Measurements from ENCODE around the gene TAF6L. TPM values are rescaled to one million over a fixed set of nuclear protein-coding genes. Genes with fewer than 3 reads are reported as not detected.

The TAF6L gene
- total RNA-seq, 1 experiment from 2014 or later = 42.1 TPM

DNA sequence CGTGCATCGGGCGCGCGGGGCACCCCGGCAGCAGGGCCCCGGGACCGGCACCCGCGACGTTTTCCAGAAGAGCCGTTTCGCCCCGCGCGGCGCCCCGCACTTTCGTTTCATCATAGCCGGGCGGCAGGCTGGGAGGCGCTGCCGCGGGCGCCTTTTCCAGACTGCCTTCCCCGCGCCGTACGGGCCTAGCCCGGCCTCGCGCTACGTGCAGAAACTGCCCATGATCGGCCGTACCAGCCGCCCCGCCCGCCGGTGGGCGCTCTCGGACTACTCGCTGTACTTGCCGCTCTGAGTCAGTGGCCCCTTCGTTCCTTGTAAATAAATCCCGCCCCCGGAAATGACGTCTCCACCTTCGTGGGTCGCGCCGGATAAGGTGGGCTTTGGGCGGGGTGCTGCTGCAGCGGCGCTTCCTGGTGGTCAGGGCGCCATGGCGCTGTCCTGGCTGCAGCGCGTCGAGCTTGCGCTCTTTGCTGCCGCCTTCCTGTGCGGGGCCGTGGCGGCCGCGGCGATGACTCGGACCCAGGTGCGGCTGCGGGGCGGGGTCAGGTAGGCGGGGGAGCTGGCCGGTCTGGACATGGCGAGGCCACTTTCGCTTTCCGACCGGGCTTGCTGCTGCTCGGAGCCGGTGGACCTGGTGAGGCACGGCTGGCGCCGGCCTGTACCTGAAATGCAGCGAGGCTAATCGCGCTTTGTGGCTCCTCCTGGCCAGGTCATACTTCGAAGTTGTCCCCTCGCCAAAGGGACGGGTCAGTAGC is 16.0 kb downstream of the TAF6L start, which contains the start of gene TMEM179B (continued):
- TF ChIP-seq, protein P1, sequence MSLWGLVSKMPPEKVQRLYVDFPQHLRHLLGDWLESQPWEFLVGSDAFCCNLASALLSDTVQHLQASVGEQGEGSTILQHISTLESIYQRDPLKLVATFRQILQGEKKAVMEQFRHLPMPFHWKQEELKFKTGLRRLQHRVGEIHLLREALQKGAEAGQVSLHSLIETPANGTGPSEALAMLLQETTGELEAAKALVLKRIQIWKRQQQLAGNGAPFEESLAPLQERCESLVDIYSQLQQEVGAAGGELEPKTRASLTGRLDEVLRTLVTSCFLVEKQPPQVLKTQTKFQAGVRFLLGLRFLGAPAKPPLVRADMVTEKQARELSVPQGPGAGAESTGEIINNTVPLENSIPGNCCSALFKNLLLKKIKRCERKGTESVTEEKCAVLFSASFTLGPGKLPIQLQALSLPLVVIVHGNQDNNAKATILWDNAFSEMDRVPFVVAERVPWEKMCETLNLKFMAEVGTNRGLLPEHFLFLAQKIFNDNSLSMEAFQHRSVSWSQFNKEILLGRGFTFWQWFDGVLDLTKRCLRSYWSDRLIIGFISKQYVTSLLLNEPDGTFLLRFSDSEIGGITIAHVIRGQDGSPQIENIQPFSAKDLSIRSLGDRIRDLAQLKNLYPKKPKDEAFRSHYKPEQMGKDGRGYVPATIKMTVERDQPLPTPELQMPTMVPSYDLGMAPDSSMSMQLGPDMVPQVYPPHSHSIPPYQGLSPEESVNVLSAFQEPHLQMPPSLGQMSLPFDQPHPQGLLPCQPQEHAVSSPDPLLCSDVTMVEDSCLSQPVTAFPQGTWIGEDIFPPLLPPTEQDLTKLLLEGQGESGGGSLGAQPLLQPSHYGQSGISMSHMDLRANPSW (CRISPR knock-in tag; conservative IDR thresholded peaks at IDR 0.05; ENCODE audit: low read depth) = 0 out of 2 replicates have a peak, but pooled peaks have one; percentile 67
- TF ChIP-seq, protein P2, sequence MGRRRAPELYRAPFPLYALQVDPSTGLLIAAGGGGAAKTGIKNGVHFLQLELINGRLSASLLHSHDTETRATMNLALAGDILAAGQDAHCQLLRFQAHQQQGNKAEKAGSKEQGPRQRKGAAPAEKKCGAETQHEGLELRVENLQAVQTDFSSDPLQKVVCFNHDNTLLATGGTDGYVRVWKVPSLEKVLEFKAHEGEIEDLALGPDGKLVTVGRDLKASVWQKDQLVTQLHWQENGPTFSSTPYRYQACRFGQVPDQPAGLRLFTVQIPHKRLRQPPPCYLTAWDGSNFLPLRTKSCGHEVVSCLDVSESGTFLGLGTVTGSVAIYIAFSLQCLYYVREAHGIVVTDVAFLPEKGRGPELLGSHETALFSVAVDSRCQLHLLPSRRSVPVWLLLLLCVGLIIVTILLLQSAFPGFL (CRISPR knock-in tag; IDR thresholded peaks at IDR 0.05; ENCODE audit: borderline replicate concordance) = no peak
- TF ChIP-seq MXD4 (CRISPR knock-in tag; IDR thresholded peaks at IDR 0.05; ENCODE audit: borderline replicate concordance) (no peak), NFYB (CRISPR knock-in tag; conservative IDR thresholded peaks at IDR 0.05; ENCODE audit: low read depth) (0 out of 2 replicates have a peak, but pooled peaks have one; percentile 15), ZNF416 (CRISPR knock-in tag; IDR thresholded peaks at IDR 0.05) (peak; percentile 59; the same call in 1 of the 2 replicates), TCF7 (CRISPR knock-in tag; IDR thresholded peaks at IDR 0.05; ENCODE audit: low read depth) (peak; percentile 23; the same call in 1 of the 2 replicates), ZNF219 (CRISPR knock-in tag; IDR thresholded peaks at IDR 0.05; ENCODE audit: borderline replicate concordance) (no peak), NFATC4 (CRISPR knock-in tag; IDR thresholded peaks at IDR 0.05) (0 out of 2 replicates have a peak, but pooled peaks have one; percentile 37), SMAD4 (CRISPR knock-in tag; IDR thresholded peaks at IDR 0.05) (no peak), TEAD1 (CRISPR knock-in tag; IDR thresholded peaks at IDR 0.05) (peak; percentile 93), IRF2 (CRISPR knock-in tag; IDR thresholded peaks at IDR 0.05; ENCODE audit: borderline replicate concordance, low read depth) (peak; percentile 80; the same call in 1 of the 2 replicates), ZNF317 (CRISPR knock-in tag; IDR thresholded peaks at IDR 0.05; ENCODE audit: borderline replicate concordance, low read depth) (peak; percentile 60; the same call in 1 of the 2 replicates), GRHL2 (CRISPR knock-in tag; IDR thresholded peaks at IDR 0.05; ENCODE audit: insufficient replicate concordance, severe bottlenecking) (no peak)
- TF ChIP-seq, protein P3, sequence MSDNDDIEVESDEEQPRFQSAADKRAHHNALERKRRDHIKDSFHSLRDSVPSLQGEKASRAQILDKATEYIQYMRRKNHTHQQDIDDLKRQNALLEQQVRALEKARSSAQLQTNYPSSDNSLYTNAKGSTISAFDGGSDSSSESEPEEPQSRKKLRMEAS (CRISPR knock-in tag; IDR thresholded peaks at IDR 0.05) = peak; percentile 89
- TF ChIP-seq, protein P4, sequence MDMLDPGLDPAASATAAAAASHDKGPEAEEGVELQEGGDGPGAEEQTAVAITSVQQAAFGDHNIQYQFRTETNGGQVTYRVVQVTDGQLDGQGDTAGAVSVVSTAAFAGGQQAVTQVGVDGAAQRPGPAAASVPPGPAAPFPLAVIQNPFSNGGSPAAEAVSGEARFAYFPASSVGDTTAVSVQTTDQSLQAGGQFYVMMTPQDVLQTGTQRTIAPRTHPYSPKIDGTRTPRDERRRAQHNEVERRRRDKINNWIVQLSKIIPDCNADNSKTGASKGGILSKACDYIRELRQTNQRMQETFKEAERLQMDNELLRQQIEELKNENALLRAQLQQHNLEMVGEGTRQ (CRISPR knock-in tag; IDR thresholded peaks at IDR 0.05) = peak; percentile 66
- TF ChIP-seq, protein P5, sequence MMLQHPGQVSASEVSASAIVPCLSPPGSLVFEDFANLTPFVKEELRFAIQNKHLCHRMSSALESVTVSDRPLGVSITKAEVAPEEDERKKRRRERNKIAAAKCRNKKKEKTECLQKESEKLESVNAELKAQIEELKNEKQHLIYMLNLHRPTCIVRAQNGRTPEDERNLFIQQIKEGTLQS (CRISPR knock-in tag; conservative IDR thresholded peaks at IDR 0.05) = no peak
- TF ChIP-seq, protein P6, sequence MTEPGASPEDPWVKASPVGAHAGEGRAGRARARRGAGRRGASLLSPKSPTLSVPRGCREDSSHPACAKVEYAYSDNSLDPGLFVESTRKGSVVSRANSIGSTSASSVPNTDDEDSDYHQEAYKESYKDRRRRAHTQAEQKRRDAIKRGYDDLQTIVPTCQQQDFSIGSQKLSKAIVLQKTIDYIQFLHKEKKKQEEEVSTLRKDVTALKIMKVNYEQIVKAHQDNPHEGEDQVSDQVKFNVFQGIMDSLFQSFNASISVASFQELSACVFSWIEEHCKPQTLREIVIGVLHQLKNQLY (CRISPR knock-in tag; IDR thresholded peaks at IDR 0.05) = peak; percentile 89; the same call in 1 of the 2 replicates

DNA sequence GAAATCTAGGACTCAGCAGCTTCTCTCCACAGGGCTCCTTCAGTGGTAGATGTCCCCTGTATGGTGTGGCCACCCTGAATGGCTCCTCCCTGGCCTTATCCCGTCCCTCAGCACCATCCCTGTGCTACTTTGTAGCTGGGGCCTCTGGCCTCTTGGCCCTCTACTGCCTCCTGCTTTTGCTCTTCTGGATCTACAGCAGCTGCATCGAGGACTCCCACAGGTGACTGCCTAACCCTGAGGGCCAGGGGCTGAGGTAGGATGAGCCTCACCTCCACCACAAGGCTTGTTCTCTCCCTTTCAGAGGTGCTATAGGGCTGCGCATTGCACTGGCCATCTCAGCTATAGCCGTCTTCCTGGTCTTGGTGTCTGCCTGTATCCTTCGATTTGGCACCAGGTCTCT is 17.8 kb downstream of the TAF6L start:
- ATAC-seq = peak; percentile 1; the same call in 1 of the 2 replicates
- Mint-ChIP-seq H3K4me1 (peaks cover 37% of the 10 kb centered on the region), H3K9me3 (no peaks in the 10 kb centered on the region), H3K4me3 (peak overlapping the region; percentile 91), H3K27me3 (ENCODE audit: low read depth) (no peaks in the 10 kb centered on the region; the same call in 1 of the 2 replicates), H3K27ac (peak overlapping the region; percentile 94), H3K36me3 (peaks cover 28% of the 10 kb centered on the region)
- CTCF ChIA-PET = interaction anchor here (0.6 to 4.6 kb wide), 7 partner anchors 19 to 231 kb away, joined by 3 to 44 read pairs (median 4); partner anchors contain the start of genes HNRNPUL2, STX5, TEX54 and TTC9C
- POLR2A ChIA-PET = interaction anchor here (0.5 to 1.4 kb wide), 4 partner anchors 9 to 81 kb away, joined by 3 to 5 read pairs (median 4); partner anchors contain the start of gene GNG3
- no peak for DNase-seq (ENCODE audit: low spot score)
- TF ChIP-seq ESRRA (CRISPR knock-in tag; IDR thresholded peaks at IDR 0.05; ENCODE audit: borderline replicate concordance) = no peak
- no peak for TF ChIP-seq SMAD3 (CRISPR knock-in tag; IDR thresholded peaks at IDR 0.05; ENCODE audit: borderline replicate concordance)
- TF ChIP-seq, protein P7, sequence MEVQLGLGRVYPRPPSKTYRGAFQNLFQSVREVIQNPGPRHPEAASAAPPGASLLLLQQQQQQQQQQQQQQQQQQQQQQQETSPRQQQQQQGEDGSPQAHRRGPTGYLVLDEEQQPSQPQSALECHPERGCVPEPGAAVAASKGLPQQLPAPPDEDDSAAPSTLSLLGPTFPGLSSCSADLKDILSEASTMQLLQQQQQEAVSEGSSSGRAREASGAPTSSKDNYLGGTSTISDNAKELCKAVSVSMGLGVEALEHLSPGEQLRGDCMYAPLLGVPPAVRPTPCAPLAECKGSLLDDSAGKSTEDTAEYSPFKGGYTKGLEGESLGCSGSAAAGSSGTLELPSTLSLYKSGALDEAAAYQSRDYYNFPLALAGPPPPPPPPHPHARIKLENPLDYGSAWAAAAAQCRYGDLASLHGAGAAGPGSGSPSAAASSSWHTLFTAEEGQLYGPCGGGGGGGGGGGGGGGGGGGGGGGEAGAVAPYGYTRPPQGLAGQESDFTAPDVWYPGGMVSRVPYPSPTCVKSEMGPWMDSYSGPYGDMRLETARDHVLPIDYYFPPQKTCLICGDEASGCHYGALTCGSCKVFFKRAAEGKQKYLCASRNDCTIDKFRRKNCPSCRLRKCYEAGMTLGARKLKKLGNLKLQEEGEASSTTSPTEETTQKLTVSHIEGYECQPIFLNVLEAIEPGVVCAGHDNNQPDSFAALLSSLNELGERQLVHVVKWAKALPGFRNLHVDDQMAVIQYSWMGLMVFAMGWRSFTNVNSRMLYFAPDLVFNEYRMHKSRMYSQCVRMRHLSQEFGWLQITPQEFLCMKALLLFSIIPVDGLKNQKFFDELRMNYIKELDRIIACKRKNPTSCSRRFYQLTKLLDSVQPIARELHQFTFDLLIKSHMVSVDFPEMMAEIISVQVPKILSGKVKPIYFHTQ (CRISPR knock-in tag; IDR thresholded peaks at IDR 0.05) = no peak
- TF ChIP-seq, protein P8, sequence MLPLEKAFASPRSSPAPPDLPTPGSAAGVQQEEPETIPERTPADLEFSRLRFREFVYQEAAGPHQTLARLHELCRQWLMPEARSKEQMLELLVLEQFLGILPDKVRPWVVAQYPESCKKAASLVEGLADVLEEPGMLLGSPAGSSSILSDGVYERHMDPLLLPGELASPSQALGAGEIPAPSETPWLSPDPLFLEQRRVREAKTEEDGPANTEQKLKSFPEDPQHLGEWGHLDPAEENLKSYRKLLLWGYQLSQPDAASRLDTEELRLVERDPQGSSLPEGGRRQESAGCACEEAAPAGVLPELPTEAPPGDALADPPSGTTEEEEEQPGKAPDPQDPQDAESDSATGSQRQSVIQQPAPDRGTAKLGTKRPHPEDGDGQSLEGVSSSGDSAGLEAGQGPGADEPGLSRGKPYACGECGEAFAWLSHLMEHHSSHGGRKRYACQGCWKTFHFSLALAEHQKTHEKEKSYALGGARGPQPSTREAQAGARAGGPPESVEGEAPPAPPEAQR (CRISPR knock-in tag; IDR thresholded peaks at IDR 0.05) = no peak
- TF ChIP-seq, protein P9, sequence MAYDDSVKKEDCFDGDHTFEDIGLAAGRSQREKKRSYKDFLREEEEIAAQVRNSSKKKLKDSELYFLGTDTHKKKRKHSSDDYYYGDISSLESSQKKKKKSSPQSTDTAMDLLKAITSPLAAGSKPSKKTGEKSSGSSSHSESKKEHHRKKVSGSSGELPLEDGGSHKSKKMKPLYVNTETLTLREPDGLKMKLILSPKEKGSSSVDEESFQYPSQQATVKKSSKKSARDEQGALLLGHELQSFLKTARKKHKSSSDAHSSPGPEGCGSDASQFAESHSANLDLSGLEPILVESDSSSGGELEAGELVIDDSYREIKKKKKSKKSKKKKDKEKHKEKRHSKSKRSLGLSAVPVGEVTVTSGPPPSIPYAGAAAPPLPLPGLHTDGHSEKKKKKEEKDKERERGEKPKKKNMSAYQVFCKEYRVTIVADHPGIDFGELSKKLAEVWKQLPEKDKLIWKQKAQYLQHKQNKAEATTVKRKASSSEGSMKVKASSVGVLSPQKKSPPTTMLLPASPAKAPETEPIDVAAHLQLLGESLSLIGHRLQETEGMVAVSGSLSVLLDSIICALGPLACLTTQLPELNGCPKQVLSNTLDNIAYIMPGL (CRISPR knock-in tag; IDR thresholded peaks at IDR 0.05) = no peak

Measured in WTC11 (cell line).